ENCODE results near the gene ENTREP1. TPM values are rescaled to one million over a fixed set of nuclear protein-coding genes. Genes with fewer than 3 reads are reported as not detected.
"Not testable (repeated sequence)": the region's sequence is repeated elsewhere in the genome, so short reads cannot be mapped to it uniquely, and the experiment has no call there.

The ENTREP1 gene
- polyA plus RNA-seq, 3 donors: 2.4 to 3.4 (median 3.1) TPM

DNA sequence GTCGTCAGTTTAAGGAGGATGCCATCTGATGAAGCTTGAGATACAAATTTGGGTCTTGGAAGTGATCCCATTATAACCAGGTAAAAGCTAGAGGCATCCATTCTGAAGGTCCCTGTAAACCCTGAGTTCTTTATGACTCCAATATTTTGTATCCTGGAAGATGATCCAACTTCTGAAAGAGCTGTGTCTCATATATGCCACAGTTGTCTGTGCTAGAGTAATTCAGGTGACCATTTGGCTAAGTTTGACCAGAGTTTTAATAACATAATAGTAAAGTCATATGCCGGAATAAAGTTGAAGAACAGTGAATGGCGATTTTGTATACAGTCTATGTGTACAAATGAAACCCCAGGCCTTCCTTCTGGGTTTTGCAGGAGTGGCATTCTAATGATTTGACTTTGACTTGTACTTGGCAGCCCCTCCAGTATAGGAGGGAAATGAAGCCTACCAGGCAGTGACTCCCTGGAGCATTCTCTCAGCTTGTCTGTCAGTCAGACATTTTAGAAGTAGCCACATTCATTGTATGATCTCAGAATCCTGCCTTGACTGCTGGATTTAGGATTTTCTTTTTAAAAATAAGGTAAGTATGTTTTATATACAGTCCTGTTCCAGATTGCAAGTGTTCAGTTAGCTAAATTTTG, 39.6 kb downstream of the ENTREP1 start:
- no peak for DNase-seq

- no peak for DNase-seq
These were observed 45.4 kb downstream of the ENTREP1 start for GRCh38 chr9:69370430-69370829.

- no peak for DNase-seq
These were observed 46.0 kb downstream of the ENTREP1 start for GRCh38 chr9:69371001-69371400.

DNA sequence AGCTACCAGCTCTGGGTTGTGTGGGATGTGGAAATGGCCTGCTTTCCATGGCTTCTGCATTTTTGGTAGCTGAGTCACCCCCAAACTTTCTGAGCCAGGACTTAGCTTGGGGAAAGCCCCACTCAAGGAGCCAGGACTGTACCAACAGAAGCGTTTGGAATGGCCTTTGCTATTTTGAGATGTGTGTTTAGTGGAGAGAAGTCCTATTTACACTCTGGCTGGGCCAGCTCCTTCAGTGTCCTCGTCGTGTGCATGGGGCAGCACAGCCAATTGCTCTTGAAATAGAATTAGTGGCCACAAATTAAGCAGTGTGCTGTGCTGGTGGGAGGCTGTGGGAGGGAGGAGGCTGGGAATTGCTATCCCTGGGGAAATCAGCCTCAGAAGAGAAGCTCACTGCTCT, 51.6 kb downstream of the ENTREP1 start:
- DNase-seq: no peak

- DNase-seq: no peak
These were observed 52.3 kb downstream of the ENTREP1 start for GRCh38 chr9:69377291-69377690.

GRCh38 chr9:69377981-69378380, 53.0 kb downstream of the ENTREP1 start:
- no peak for DNase-seq

- DNase-seq: no peak
These were observed 54.4 kb downstream of the ENTREP1 start for GRCh38 chr9:69379270-69379982.

GRCh38 chr9:69380301-69380700, 55.3 kb downstream of the ENTREP1 start:
- DNase-seq: no peak

- no peak for DNase-seq
These were observed 55.8 kb downstream of the ENTREP1 start for GRCh38 chr9:69380811-69381210.

DNA sequence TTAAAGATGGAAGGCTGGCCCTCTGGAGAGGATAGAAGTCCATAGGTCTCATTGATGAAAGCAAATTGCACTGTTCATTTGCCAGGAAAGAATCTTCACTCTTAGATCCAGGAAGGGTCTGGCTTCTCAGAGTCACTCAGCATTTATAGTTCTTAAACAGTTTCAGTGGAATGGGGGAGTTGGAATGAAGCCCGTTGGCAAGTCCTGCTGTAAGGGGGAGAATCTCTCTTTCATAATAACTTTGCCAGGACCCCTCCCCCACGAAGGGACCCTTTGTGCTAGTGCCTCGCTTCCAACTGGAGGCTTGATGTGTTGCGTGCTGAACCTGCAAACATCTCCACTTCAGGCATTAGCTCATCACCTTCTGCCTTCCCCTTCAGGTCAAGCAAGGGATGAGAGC, 57.1 kb downstream of the ENTREP1 start:
- no peak for DNase-seq

DNA sequence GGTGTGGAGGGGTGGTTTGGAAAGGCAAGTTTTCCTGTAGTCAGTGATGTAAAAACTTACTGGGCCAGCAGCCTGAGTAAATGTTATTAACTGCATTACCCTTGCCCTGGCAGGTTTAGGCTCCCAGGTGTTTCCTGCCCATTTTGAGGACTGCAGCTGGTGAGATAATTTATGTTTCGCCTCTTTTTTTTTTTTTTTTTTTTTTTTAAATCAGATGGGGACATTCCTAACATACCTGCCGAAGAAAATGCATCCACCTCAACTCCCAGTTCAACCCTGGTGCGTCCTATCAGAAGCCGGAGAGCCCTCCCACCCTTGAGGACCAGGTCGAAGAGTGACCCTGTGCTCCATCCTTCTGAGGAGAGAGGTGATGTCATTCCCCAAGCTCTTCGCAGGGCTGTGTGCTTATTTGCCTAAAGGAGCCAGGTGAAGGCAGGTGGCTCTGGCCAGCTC, 60.6 kb downstream of the ENTREP1 start:
- peak; percentile 20 for DNase-seq

DNA sequence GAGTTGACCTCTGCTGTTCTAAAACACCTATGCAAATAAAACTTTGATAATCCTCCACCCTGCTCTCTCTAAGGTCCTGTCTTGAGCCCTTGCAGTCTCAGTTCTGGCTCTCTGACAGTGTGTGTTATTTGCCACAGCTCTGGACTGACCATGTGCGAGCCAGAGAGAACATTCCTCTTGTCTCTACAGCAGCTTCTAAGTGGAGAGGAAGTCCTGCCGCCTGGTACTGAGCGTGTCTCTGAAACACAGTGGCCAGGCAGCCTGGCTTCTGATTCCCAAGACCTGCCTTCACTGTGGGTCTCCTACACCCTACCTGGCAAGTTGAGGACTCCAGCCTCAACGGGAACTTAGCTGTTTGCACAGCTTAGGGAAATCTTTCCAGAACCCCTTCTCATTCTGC, 61.6 kb downstream of the ENTREP1 start:
- no peak for DNase-seq

GRCh38 chr9:69388596-69388995, 63.6 kb downstream of the ENTREP1 start:
- DNase-seq: no peak

DNA sequence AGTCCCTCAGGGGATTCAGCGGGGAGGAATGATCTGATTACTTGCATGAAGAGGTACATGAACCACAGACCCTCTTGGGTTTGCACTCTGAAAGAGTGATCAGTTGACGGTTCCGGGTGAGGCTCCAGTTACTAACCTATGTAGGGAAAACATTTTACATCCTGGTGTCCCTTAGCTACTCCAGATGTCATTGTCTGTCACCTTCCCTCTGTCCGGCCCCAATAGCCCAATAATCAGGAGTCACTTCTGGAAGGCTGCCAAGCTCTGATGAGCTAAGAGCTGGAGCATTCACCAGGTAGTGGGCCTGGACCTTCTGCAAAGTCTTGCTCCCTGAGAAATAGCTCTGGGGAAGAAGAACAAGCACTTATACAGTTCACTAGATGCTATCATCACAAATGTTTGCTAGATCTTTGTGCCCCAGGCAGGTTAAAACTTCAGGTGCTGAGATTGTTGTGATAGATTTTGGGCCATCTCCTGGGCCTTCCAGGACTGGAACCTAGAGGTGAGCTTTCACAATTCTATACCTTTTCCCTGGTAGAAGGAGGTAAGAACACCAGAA, 64.5 kb downstream of the ENTREP1 start:
- DNase-seq: no peak

DNA sequence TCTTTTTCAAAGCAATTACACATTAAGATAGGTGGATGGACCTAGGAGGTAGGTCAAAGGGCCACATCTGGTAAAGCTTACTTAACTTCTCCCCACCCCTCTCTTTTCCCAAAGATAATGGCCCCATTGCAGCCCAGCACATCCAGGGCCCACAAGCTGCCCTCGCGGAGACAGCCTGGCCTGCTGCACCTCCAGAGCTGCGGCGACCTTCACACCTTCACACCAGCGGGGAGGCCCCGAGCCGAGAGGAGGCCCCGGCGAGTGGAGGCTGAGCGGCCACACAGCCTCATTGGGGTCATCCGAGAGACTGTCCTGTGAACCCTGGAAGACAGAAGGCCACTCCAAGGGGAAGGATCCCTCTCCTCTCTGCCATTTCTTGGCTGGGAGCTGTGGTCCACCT, 66.5 kb downstream of the ENTREP1 start:
- DNase-seq: no peak

GRCh38 chr9:69391946-69392345, 66.9 kb downstream of the ENTREP1 start:
- DNase-seq: peak; percentile 22

GRCh38 chr9:69392826-69393225, 67.8 kb downstream of the ENTREP1 start:
- no peak for DNase-seq

GRCh38 chr9:69393425-69393824, 68.4 kb downstream of the ENTREP1 start:
- DNase-seq: no peak

DNA sequence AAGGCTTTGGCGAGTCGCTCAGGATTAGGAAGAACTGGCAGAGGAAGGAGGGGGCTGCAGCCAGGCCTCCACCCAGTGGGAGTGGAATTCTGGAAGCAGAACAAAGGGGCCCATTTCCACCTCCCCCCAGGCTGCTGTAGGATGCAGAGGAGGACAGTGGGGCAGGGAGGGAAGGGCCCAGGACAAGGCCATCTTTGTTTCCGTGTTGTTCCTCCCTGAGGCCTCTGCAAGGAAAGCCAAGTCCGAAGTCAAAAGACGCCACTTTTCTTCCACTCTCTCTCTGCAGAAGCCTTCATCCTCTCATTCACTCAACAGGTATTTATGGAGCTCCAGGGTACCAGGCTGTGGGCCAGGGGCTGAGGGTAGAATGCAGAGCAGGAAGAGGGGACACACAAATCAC, 70.7 kb downstream of the ENTREP1 start:
- no peak for DNase-seq

DNA sequence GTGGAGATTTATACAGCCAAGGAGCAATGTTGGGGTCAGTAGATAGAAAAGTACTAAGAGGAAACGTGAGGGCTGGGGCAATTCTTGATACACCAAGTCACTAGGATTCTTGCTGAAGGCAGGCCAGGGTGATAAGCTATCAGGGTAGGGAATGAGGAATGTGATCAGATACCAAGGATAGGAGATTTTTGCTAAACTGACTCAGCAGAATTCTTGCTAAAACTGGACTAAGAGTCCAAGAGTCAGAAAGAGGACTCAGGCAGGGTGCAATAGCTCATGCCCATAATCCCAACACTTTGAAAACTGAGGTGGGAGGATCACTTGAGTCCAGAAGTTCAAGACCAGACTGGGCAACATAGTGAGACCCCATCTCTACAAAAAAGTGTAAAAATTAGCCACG, 71.7 kb downstream of the ENTREP1 start:
- DNase-seq: no peak

DNA sequence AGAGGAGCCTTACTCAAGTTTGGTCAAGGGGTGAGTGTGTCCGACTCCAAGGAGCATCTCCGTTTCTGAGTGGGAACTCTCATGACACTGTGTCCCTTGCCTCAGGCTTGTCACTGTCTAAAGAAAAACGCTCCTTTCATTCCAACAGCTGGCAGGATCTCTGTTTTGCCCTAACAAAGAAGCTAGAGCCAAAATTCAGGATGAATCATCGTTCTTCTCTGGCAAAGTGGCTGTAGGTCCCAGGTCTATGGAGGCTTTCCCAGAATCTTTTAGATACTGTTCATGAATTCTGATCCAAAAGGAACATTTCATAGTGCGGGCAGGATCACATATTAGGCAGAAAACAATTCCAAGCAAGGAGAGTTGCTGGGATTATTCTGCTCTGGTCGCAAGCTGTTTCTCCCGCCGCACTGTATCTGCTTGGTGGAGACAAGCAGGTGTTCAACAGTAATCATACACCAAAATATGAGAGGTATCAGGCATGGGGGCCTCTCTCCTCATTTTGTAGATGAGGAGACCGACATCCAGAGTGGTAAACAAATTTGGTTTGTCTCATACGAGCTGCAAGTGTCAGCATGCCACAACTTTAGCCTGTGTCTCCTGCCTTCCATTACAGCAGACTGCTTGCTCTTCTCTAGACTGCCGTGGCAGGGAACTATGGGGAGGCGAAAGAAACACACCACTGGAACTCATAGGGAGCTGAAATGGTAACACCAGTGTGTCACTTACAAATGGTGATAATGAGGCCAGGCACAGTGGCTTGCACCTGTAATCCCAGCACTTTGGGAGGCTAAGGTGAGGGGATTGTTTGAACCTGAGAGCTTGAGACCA, 72.6 kb downstream of the ENTREP1 start:
- no peak for DNase-seq

GRCh38 chr9:69400470-69400869, 75.5 kb downstream of the ENTREP1 start:
- no peak for DNase-seq

DNA sequence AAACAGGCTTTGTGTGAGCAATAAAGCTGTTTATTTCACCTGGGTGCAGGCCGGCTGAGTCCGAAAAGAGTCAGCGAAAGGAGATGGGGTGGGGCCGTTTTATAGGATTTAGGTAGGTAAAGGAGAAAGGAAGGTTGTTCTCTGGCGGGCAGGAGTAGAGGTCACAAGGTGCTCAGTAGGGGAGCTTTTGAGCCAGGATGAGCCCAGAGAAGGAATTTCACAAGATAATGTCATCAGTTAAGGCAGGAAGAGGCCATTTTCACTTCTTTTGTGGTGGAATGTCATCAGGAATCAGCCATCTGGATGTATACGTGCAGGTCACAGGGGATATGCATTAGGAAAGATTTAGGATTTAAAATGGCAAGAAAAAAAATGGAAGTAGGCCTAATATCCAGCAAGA, 84.9 kb downstream of the ENTREP1 start:
- not testable (repeated sequence) for DNase-seq

All from renal pelvis (tissue), 4 donors.